ENCODE data around the gene HMCN2. TPM values are rescaled to one million over a fixed set of nuclear protein-coding genes. Genes with fewer than 3 reads are reported as not detected.

HMCN2 gene
- total RNA-seq, 1 donor from 2014 or later, result 9.3 TPM

- H3K9me3 Mint-ChIP-seq (ENCODE audit: unreplicated experiment), result no peaks in the 10 kb centered on the region
- H3K4me3 Mint-ChIP-seq (ENCODE audit: unreplicated experiment), result no peak overlapping the region
- peaks cover 9% of the 10 kb centered on the region for H3K27me3 Mint-ChIP-seq (ENCODE audit: unreplicated experiment)
- H3K27ac Mint-ChIP-seq (ENCODE audit: unreplicated experiment), result no peak overlapping the region
- DNase-seq, result no peak
- peaks cover 3% of the 10 kb centered on the region for H3K4me1 Mint-ChIP-seq (ENCODE audit: low read depth, unreplicated experiment)
- peaks cover 6% of the 10 kb centered on the region for H3K36me3 Mint-ChIP-seq (ENCODE audit: unreplicated experiment)
- TF ChIP-seq CTCF (IDR thresholded peaks at IDR 0.05; ENCODE audit: partially characterized antibody, unreplicated experiment), result no peak
Measured at GRCh38 chr9:130225071-130225470, 40.5 kb upstream of the HMCN2 start.

DNA sequence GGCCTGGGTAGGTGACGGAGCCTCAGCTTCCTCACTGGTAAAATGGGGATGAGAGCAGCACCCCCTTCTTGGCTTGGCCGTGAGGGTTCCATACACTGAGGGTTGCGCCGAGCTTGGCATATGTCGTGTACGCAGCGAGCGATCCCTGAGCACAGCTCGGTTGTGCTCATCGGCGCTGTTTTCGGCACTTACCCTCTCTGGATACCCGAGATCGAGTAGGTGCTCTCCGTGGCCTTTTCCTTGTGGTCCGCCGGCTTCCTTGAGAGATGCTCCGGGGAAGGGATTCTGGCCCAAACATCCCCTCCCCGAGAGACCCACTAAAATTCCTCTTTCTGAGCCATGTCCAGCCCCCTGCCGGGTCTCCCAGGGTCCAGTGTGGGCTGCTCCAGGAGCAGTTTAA is 40.0 kb upstream of the HMCN2 start:
- no peak for TF ChIP-seq CTCF (IDR thresholded peaks at IDR 0.05; ENCODE audit: partially characterized antibody, unreplicated experiment)
- DNase-seq, result no peak
- H3K36me3 Mint-ChIP-seq (ENCODE audit: unreplicated experiment), result peaks cover 6% of the 10 kb centered on the region
- no peaks in the 10 kb centered on the region for H3K4me1 Mint-ChIP-seq (ENCODE audit: low read depth, unreplicated experiment)
- H3K9me3 Mint-ChIP-seq (ENCODE audit: unreplicated experiment), result no peaks in the 10 kb centered on the region
- H3K4me3 Mint-ChIP-seq (ENCODE audit: unreplicated experiment), result no peak overlapping the region
- H3K27me3 Mint-ChIP-seq (ENCODE audit: unreplicated experiment), result peaks cover 4% of the 10 kb centered on the region
- H3K27ac Mint-ChIP-seq (ENCODE audit: unreplicated experiment), result peak overlapping the region; percentile 28

GRCh38 chr9:130226112-130226511 is 39.4 kb upstream of the HMCN2 start:
- DNase-seq, result no peak
- Mint-ChIP-seq H3K4me3 (ENCODE audit: unreplicated experiment) (no peak overlapping the region), H3K9me3 (ENCODE audit: unreplicated experiment) (no peaks in the 10 kb centered on the region), H3K36me3 (ENCODE audit: unreplicated experiment) (peaks cover 6% of the 10 kb centered on the region), H3K27ac (ENCODE audit: unreplicated experiment) (peak overlapping the region; percentile 28), H3K4me1 (ENCODE audit: low read depth, unreplicated experiment) (no peaks in the 10 kb centered on the region), H3K27me3 (ENCODE audit: unreplicated experiment) (peaks cover 4% of the 10 kb centered on the region)
- no peak for TF ChIP-seq CTCF (IDR thresholded peaks at IDR 0.05; ENCODE audit: partially characterized antibody, unreplicated experiment)

- H3K36me3 Mint-ChIP-seq (ENCODE audit: unreplicated experiment), result peaks cover 6% of the 10 kb centered on the region
- H3K9me3 Mint-ChIP-seq (ENCODE audit: unreplicated experiment), result peaks cover 2% of the 10 kb centered on the region
- DNase-seq, result no peak
- H3K27ac Mint-ChIP-seq (ENCODE audit: unreplicated experiment), result no peak overlapping the region
- TF ChIP-seq CTCF (IDR thresholded peaks at IDR 0.05; ENCODE audit: partially characterized antibody, unreplicated experiment), result no peak
- H3K27me3 Mint-ChIP-seq (ENCODE audit: unreplicated experiment), result peaks cover 4% of the 10 kb centered on the region
- H3K4me1 Mint-ChIP-seq (ENCODE audit: low read depth, unreplicated experiment), result peaks cover 3% of the 10 kb centered on the region
- H3K4me3 Mint-ChIP-seq (ENCODE audit: unreplicated experiment), result no peak overlapping the region
Measured at GRCh38 chr9:130227833-130228232, 37.7 kb upstream of the HMCN2 start.

DNA sequence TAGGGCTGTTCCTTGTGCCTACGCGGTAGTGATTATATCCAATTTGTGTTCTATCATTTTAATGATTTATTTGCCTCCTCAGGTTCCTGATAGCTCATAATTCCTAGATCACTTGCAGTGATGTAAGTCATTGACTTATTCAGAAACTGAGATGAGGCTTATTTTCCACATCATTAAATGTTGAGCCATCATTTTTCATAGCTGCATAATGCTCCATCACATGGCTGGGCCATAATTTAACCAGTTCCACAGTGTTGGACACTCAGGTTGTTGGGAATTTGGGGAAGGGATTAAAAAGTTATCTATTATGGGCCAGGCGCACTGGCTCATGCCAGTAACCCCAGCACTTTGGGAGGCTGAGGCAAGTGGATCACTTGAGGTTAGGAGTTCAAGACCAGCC is 35.8 kb upstream of the HMCN2 start:
- Mint-ChIP-seq H3K27ac (ENCODE audit: unreplicated experiment) (no peak overlapping the region), H3K9me3 (ENCODE audit: unreplicated experiment) (peaks cover 8% of the 10 kb centered on the region), H3K4me1 (ENCODE audit: low read depth, unreplicated experiment) (peaks cover 14% of the 10 kb centered on the region), H3K36me3 (ENCODE audit: unreplicated experiment) (peaks cover 6% of the 10 kb centered on the region), H3K4me3 (ENCODE audit: unreplicated experiment) (no peak overlapping the region), H3K27me3 (ENCODE audit: unreplicated experiment) (peaks cover 7% of the 10 kb centered on the region)
- TF ChIP-seq CTCF (IDR thresholded peaks at IDR 0.05; ENCODE audit: partially characterized antibody, unreplicated experiment), result no peak
- no peak for DNase-seq

All from glutamatergic neuron (in vitro differentiated cells).